T-helper 22 cell (primary cell): ENCODE measurements around the gene CTNND2.
"Not testable (repeated sequence)": the region's sequence is repeated elsewhere in the genome, so short reads cannot be mapped to it uniquely, and the experiment has no call there.

Source experiments
- DNase-seq: peaks from one replicate; pipeline ENCODE4 v3.0.0-alpha.2; 2020; ENCODE audit warnings: low read depth

The CTNND2 gene

DNA sequence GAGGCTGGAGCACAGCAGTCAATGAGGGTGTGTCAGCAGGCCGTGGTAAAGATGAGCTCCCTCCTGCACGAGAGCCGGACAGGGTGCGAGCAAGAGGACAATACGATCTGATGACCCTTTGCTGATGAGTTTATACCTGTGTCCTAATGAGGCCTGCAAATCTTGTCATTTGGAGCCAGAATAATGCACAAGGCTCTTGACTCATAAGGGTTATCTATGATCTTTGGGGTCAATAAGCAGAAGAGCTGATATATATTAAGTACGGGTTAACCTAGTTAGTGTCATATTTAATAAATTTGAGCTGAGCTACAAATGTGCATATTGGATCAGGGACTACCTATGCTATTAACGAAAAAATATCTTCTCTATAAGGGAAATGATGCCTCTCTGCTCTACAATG lies 46.9 kb downstream of the CTNND2 start:
- no peak for DNase-seq

DNA sequence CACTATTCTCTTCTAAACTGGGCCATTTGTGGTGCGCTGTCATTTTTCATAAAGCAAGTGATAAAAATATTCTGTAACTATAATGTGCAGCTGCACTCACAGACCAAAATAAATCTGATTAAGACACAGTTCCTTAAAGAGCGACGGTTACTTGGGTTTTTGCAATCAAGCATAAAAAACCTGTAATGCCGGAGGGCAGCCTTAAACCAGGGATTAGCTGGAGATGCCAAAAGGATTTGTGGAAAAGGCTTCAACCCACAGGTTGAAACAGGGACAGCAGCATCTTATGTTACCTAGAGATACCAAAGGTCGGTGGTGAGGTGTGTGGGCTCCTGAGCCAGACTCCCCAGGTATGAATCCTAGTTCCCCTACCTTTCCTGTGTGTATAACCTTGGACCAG lies 49.3 kb downstream of the CTNND2 start:
- no peak for DNase-seq

DNA sequence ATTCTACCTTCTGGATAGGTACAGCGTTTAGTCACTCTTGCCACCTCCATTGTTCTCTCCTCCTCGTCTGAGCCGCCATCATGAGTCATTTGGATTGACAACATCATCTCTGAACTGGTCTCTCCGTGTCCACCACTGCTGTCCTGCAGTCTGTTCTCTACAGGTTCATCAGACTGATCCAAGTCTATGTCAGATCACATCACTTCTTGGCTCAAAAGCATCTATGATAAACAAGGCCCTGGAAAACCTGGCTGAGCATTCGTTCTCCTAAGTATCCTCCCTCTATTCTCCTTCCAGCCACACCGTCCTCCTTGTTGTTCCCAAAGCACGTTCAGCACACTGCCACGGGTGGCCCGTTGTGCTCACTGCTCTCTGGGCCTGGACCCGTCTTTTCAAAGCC lies 50.5 kb downstream of the CTNND2 start:
- no peak for DNase-seq

DNA sequence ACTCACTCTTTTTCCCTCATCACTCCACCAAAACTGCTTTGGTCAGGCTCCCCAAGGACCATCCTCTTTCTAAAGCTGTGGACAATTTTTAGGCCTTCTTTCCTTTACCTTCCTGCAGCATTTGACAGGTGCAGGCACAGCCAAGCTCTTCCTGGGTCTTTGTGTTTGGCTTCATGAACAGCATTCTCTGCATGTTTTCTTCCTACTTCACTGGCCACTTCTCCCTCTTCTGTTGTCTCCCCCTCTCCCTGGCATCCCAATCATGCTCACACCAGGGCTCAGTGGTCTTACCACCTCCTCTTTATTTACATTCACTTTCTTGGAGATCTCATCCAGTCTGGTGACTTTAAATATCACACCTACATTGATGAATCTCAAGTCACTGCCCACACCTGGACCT lies 51.1 kb downstream of the CTNND2 start:
- no peak for DNase-seq

DNA sequence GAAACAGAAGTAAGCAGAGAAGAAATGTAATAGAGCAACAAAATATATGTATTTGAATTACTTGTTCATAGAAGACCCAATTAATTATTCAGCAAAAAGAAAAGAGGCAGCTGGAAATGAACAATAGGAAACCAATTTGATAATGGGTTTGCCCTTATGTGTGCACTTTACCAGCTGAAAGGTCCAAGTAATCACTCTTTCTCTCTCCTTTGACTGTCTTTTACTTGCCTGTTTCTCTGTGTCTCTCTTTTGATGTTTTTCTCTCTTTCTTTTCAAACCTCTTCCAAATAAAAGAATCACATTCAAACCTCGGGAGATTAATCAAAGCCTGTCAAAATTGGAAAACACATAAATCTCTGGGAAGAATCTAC lies 51.5 kb downstream of the CTNND2 start:
- DNase-seq: no peak

DNA sequence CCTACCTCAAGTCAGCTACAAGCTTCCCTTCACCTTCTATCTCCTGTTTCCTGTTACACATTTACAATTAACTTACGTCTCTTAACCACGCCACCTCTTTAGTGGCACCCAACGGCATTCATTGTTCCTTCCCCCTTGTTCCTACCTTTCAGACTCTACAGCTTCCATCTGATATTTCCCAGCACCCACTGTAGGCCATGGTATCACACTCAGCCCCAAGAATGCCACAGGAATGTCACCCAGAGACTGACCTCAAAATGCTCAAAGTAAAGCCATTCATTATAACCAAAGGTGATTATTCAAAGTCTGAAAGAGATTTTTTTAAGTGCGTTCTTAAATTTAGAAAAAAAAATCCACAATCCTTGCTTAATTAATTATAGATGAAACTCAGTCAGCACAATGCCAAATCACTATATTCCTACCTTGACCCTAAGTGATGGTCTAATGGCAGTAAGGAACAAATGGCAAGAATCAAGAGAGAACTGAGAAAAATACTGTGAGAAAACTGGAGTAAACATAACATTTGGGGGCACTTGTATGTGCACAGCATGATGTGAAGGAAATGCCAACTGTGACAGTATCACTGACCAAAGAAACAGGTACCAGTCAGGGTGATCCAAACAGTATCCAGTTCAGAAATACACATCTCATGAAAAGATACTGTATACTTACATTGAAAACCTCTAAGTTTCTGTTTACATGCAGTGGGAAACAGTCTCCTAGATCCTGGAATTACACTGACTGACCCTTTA lies 52.1 kb downstream of the CTNND2 start:
- DNase-seq: no peak

DNA sequence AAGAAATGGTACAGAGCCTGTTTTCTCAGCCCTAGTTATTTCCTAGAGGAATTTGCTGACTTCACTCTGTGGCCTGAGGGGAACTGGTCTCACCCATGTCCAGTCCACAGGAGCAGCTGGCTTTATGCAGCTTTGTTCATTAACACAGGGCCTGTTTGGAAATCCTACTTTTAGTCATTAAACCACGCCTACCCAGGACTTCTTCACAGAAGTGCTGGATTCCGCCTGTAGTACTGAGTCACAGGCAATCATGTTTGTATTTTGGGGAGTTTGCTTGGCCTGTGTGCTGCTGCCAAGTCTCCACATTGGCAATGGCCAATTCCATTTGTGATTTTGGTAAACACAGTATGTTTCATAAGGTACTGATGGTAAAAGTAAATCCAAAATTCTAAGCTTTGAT lies 52.8 kb downstream of the CTNND2 start:
- DNase-seq: no peak

DNA sequence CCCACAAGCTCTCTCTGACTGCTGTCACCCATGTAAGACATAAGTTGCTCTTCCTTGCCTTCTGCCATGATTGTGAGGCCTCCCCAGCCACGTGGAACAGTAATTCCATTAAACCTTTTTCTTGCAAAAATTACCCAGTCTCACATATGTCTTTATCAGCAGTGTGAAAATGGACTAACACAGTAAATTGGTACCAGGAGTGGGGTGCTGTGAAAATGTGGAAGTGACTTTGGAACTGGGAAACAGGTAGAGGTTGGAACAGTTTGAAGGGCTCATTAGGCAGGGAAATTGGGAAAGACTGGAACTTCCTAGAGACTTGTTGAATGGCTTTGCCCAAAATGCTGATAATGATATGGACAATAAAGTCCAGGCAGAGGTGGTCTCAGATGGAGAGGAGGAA lies 75.7 kb downstream of the CTNND2 start:
- not testable (repeated sequence) for DNase-seq

DNA sequence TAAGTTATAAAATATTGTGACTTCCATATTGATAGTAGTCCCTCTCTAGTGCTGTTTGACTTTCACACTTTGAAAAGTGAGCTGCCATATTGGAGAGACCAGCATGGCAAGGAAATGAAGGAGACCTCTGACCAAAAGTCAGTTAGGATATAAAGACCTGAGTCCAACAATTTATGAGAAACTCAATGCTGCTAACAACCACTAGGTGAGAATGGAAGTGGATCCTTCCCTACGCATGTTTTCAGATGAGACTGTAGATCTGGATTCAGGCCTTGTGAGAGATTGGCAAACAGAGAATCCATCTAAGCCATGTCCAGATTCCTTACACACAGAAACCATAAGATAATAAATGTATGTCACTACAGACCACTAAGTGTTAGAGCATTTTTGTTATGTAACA lies 81.6 kb downstream of the CTNND2 start:
- no peak for DNase-seq

DNA sequence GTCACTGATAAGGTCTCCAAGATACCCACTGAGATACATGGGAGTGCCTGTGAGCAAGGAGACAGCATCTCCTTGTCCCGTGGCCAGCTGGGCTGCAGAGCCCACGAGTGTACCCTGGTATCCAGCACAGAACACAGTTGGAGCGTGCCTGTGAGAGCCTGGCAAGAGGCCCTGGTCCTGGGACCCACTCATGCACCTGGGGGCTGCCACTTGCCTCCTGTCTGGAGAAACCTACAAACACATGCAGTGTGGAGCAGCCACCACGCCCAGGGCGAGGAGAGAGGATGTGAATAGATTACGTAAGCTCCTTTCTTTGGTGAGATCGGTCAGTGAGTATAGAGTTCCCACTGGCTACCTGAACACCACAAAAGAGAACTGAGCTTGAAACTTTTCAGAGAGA lies 88.3 kb downstream of the CTNND2 start:
- DNase-seq: no peak

DNA sequence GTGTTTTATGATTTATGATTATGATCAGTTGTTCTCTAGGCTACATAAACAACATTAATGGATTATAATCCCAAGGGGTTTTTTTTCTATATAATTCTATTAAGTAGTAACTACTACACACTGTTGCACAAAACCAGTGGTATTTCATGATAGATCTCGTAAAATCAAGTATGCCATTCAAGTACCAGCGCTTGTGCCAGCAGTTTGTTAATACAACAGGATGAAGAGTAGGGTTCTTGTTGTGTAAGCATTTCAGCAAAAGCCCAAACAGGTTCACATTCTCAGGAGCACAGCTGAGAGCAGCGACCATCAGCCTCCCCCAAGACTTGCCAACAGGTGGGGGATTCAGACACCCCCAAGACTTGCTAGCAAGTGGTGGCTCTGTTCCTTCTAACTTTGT lies 88.8 kb downstream of the CTNND2 start:
- DNase-seq: no peak

DNA sequence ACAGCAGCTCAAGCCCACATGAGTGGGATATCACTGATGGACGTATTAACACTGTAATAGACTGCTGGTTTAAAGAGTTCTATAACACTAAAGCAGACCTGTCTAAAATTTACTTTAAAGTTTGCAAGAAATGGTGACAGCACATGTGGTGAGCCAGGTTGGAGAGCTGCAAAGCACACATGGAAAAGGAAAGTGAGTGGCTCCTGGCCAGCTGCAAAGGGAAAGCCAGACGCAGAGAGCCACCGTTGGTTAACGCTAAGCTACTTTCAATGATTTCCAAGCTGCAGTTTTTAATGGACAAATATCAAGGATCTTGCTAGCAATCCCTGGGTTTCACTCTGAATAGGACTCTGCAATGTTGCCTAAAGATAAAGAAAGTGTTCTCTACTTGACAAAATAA lies 89.9 kb downstream of the CTNND2 start:
- DNase-seq: no peak

DNA sequence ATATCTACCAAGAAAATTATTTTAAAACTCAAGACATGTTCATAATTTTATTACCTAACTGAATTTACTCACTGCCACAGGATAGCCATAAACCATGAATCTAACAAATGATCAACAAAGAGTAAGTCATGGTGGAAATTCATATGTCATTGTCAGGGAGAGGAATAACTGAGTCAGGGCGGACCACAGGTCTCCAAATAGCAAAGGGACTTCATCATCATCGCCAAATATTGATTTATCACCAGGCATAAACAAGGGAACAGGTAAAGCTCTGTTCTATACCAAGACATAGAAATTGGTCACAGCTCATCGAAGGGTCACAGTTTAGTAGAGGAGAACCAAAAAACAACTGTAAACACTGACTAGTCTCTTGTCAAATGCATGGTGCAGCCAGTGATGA lies 94.8 kb downstream of the CTNND2 start:
- no peak for DNase-seq

DNA sequence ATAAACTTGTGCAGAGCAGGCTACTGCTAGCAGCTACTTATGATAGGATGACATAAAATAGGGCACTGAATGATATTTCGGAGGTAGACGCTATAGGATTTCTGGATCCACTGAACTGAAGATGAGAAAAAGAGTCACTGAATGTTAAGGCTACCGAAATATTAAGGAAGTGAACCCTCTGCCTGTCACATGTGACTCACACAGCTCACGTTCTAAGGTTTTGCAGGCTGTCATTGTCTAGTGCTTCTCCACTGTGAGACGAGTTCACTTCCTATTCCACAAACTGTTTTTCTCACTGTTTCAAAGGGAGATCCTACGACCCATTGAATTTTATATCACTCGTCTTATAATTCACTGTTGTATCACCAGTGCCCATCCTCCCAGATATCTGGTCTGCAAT lies 100.8 kb downstream of the CTNND2 start:
- no peak for DNase-seq

DNA sequence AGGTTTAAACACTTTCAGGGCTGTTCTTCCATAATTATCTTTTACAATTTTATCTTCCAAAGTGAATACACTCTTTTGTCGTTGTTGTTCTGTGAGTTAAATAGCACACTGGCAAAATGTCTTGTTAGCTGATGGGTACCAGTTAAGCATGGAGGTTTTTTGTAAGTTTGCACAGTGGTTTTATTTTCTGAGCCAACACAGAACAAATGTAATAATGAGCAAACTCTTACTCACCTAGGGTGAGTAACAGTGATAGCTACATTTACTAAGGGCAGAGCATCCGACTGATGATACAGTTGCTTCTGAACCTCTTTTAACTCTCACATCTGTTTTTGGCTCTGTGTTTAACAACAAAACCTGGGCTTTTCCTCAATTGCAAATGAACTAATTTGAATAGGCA lies 103.2 kb downstream of the CTNND2 start:
- DNase-seq: no peak

DNA sequence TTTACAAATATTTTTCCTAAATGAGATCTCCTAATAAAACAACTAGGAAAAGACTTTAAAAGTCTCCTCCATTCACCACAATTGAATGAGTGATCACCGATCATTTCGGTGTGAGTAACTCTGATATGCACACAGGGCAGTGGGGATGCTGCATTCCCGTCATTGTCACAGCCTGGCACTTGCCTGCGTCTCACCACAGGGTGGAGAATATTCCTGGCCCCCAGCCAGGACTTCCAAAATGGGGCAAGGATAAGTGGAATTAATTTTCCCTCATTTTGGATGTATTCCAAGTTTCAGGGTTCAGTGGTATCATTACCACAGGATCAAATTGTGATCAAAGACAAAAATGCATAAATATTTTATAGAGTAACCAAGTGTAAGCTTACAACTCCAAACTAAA lies 107.1 kb downstream of the CTNND2 start:
- DNase-seq: no peak

DNA sequence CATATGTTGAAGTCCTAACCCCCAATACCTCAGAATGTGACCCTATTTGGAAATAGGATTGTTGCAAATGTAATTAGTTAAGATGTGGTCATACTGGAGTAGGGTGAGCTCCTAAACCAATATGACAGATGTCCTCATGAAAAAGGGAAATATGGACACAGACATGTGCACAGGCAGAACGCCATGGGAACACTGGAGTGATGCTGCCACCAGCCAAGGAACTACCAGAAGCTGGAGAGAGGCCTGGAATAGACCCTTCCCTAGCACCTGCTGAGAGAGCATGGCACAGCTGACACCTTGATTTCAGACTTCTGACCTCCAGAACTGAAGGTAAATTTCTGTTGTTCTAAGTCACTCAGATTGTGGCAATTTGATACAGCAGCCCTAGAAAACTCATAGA lies 110.8 kb downstream of the CTNND2 start:
- DNase-seq: no peak

DNA sequence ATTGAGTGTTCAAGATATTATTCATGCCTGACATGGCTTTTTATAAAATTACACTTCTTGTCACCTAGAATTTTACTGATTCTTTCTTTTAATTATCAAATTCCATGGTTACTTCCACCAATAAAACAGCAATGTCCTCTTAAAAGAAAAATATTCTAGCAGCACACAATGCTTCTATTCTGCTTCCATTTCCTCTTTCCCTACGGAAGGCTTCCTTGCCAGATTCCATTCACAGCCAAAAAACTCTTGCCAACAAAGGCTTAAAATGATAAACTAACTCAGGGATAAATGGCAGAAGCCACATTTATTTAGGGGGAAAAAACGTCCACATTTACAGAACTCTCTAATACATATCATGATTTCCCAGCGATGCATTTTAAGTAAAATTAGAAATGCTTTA lies 111.6 kb downstream of the CTNND2 start:
- no peak for DNase-seq

DNA sequence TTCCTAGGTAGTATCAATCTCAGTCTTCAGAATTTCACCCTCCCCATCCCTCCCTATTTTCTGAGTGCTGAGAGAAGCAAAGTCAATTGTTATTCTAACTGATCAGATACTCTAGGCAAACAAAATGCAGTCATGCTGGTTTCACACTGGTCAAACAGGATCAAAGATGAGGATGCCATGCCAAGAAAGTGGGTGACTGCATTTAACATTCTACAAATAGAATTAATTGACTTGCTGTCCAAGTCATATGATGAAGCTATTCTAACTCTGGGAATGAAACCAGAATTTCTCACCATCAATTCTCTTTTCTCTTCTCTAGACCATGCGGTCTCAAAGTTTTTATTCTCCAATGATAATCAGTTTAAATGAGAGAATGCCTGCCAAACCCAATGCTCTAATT lies 112.5 kb downstream of the CTNND2 start:
- no peak for DNase-seq

DNA sequence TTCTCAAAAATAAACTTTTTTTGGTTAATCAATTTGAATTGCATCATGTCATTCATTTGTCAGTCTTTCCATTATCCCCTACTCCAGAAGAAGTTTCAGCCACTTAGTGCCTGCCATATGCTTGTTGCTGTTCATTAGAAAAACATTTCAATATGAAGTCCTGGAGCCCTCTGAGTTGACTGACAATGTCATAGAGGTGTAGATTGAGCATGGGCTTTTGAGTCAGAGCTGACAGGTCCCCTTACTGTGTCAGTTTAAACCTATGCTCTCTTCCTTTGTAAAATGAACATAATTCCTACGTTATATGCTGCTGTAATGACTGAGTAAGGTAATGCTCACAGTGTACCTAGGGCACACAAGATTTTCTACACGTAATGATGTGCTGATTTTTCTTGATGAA lies 114.0 kb downstream of the CTNND2 start:
- no peak for DNase-seq

DNA sequence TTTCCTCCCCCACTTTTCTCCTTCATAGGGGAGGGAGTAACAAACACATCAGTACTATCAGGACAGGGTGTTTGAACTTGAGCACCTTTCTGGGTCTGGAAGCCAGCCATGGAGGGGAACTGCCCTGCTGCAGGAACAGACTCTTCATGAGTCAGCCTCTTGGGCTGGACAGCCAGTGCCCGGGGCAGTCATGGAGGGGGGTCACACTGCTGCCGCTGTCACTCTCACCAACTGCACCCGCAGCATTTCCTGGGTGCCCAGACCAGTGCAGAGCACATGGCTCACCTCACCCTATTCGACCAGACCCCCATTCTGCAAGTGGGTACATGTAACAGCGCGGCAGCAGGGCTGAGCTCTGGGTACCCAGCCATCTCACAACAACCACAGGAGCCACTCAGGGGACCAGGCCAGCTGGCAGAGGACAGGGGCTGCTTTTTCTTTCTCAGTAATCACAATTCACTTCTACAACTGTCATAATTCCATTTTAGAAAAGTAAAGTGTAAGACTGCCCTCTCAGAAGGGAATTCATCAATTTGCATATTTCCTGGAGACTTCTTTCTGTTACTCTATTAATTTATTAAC lies 118.4 kb downstream of the CTNND2 start:
- no peak for DNase-seq

DNA sequence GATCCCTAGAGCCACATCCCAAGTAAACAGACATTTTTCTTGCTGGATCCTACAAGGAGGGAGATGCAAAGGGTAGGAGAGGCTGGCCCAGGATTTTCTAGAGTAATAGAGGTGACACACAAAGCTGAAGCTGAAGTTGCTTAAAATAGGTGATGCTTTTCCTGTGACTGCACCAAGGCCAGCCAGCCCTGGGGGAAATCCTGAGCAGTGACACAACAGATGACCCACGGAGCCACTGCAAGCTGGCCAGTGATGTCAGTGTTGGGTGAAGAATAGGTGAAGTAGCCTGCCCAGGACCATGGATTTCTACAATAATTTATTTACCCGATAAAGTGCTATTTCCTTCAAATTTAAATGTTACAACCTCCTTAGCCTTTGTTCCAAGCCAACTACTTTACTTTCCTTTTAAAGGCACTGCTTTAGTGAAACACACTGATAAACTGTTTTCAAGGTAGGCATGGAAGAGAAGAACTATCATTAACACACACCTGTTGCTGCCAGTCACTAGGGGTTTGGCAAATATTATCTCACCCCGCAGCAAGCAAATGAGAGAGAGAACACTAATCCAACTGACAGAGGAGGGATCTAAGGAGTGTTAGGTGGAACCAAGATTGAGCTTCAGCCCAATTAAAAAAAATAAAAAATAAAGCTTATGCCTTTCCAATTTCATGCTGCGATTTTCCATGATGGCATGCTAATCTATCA lies 123.5 kb downstream of the CTNND2 start:
- no peak for DNase-seq

DNA sequence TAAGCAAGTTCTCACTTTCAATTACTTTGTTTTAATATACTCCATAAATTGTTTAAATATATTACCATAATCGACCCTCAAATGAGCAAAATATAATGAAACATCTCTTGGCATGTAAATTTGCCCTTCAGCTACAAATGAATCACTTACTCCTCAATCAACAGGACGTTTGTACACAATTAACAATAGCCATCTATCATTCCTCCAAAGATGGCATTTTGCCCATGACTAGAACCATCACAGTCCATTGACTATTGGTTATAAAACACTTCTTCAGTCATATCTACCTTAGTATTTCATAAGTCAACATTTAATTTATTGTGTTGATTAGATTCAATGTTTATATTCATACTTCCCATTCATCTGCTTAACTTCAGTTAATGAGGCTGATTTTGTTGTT lies 127.2 kb downstream of the CTNND2 start:
- DNase-seq: no peak

DNA sequence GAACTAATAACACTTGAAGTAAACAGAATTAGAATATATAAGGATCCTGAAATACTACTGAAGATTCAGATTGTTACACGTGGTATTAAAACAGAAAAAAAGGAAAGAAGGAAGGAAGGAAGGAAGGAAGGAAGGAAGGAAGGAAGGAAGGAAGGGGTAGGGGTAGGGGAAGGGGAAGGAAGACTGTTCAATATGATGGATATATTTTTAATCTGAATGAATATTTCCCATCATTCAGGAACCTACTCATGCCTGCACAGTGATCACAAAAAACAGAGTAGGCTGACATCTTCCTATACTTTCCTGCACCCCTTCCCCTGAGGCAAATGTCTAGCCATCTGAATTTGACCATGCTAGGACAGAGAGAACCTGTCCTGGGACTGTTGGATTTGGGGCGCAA lies 133.9 kb downstream of the CTNND2 start:
- DNase-seq: no peak
